ENCODE results near the gene TSPAN31.

Gene TSPAN31

GRCh38 chr12:57765003-57765697 is 20.3 kb downstream of the TSPAN31 start:
- Histone ChIP-seq H3K4ac (ENCODE audit: low read length) (no peak overlapping the region), H3K36me3 (replicated peaks in 1 of 2; ENCODE audit: control insufficient read depth in 2 of 2, insufficient read depth in 2 of 2, low read length in 2 of 2) (peaks cover 10 to 69% of the 10 kb centered on the region in 2 donors), H2BK120ac (ENCODE audit: low read depth, low read length) (no peak overlapping the region), H3K9me3 (replicated peaks in 1 of 2; ENCODE audit: control insufficient read depth in 2 of 2, insufficient read depth in 1 of 2, low read depth in 1 of 2, low read length in 2 of 2) (no peaks in the 10 kb centered on the region), H2AFZ (ENCODE audit: low read length) (no peak overlapping the region), H2BK5ac (ENCODE audit: low read length) (no peak overlapping the region), H3K27me3 (ENCODE audit: control insufficient read depth in 3 of 3, insufficient read depth in 3 of 3, low read depth in 1 of 3, low read length in 3 of 3) (peaks cover 0 to 49% (median 22%) of the 10 kb centered on the region in 3 experiments), H3K27ac (replicated peaks; ENCODE audit: low read length) (no peak overlapping the region), H3K4me2 (ENCODE audit: insufficient read depth, low read length, poor library complexity, severe bottlenecking) (peak overlapping the region; percentile 53), H2BK15ac (ENCODE audit: low read length) (no peak overlapping the region), H3K23ac (ENCODE audit: low read depth, low read length, poor library complexity) (peak overlapping the region; percentile 87), H3K4me3 (ENCODE audit: low read length in 2 of 2) (peak overlapping the region in 1 of 2 donors; percentile 53), H3K14ac (ENCODE audit: low read length) (no peak overlapping the region), H4K8ac (ENCODE audit: low read depth, low read length) (no peak overlapping the region), H3K79me1 (ENCODE audit: low read depth, low read length) (no peaks in the 10 kb centered on the region), H2AK5ac (ENCODE audit: low read depth, low read length) (peak overlapping the region; percentile 31), H3K4me1 (ENCODE audit: control insufficient read depth in 2 of 2, insufficient read depth in 1 of 2, low read depth in 1 of 2, low read length in 2 of 2) (peaks cover 0 to 13% of the 10 kb centered on the region in 2 donors), H4K91ac (ENCODE audit: low read depth, low read length, poor library complexity) (no peak overlapping the region), H3K9ac (ENCODE audit: low read depth, low read length, poor library complexity) (peak overlapping the region; percentile 17), H3K18ac (ENCODE audit: low read length) (peak overlapping the region; percentile 49), H2BK12ac (ENCODE audit: low read length) (no peak overlapping the region)
- DNase-seq (ENCODE audit: low spot score) = no peak
- WGBS, 2 donors (ENCODE audit: extremely low coverage in 2 of 2, insufficient read length in 2 of 2, insufficient replicate concordance in 1 of 2) = no CpG with 5 or more reads among the region's 60 CpGs

- Histone ChIP-seq H2BK15ac (ENCODE audit: low read length) (no peak overlapping the region), H3K4ac (ENCODE audit: low read length) (no peak overlapping the region), H2BK5ac (ENCODE audit: low read length) (no peak overlapping the region), H3K4me1 (ENCODE audit: control insufficient read depth in 2 of 2, insufficient read depth in 1 of 2, low read depth in 1 of 2, low read length in 2 of 2) (peaks cover 0 to 15% of the 10 kb centered on the region in 2 donors), H3K4me2 (ENCODE audit: insufficient read depth, low read length, poor library complexity, severe bottlenecking) (no peak overlapping the region), H3K9me3 (replicated peaks in 1 of 2; ENCODE audit: control insufficient read depth in 2 of 2, insufficient read depth in 1 of 2, low read depth in 1 of 2, low read length in 2 of 2) (no peaks in the 10 kb centered on the region), H3K27ac (replicated peaks; ENCODE audit: low read length) (no peak overlapping the region), H3K9ac (ENCODE audit: low read depth, low read length, poor library complexity) (no peak overlapping the region), H2BK12ac (ENCODE audit: low read length) (no peak overlapping the region), H4K8ac (ENCODE audit: low read depth, low read length) (no peak overlapping the region), H2AK5ac (ENCODE audit: low read depth, low read length) (no peak overlapping the region), H2AFZ (ENCODE audit: low read length) (no peak overlapping the region), H3K18ac (ENCODE audit: low read length) (peak overlapping the region; percentile 32), H3K23ac (ENCODE audit: low read depth, low read length, poor library complexity) (peak overlapping the region; percentile 86), H3K4me3 (ENCODE audit: low read length in 2 of 2) (no peak overlapping the region), H2BK120ac (ENCODE audit: low read depth, low read length) (no peak overlapping the region), H3K14ac (ENCODE audit: low read length) (no peak overlapping the region), H4K91ac (ENCODE audit: low read depth, low read length, poor library complexity) (no peak overlapping the region), H3K27me3 (ENCODE audit: control insufficient read depth in 3 of 3, insufficient read depth in 3 of 3, low read depth in 1 of 3, low read length in 3 of 3) (peaks cover 0 to 49% (median 22%) of the 10 kb centered on the region in 3 experiments), H3K79me1 (ENCODE audit: low read depth, low read length) (no peaks in the 10 kb centered on the region), H3K36me3 (replicated peaks in 1 of 2; ENCODE audit: control insufficient read depth in 2 of 2, insufficient read depth in 2 of 2, low read length in 2 of 2) (peaks cover 10 to 72% of the 10 kb centered on the region in 2 donors)
- no peak for DNase-seq (ENCODE audit: low spot score)
- no CpG with 5 or more reads among the region's 40 CpGs for WGBS, 2 donors (ENCODE audit: extremely low coverage in 2 of 2, insufficient read length in 2 of 2, insufficient replicate concordance in 1 of 2)
These were observed 21.0 kb downstream of the TSPAN31 start for GRCh38 chr12:57765698-57766463.

- peaks cover 0 to 49% (median 22%) of the 10 kb centered on the region in 3 experiments for H3K27me3 ChIP-seq (ENCODE audit: control insufficient read depth in 3 of 3, insufficient read depth in 3 of 3, low read depth in 1 of 3, low read length in 3 of 3)
- H3K79me1 ChIP-seq (ENCODE audit: low read depth, low read length) = no peaks in the 10 kb centered on the region
- no peak within 1 kb of the TSS for H3K4ac ChIP-seq (ENCODE audit: low read length)
- no peak within 1 kb of the TSS for H3K9ac ChIP-seq (ENCODE audit: low read depth, low read length, poor library complexity)
- H4K91ac ChIP-seq (ENCODE audit: low read depth, low read length, poor library complexity) = no peak within 1 kb of the TSS
- no peak within 1 kb of the TSS for H2AK5ac ChIP-seq (ENCODE audit: low read depth, low read length)
- H3K18ac ChIP-seq (ENCODE audit: low read length) = peak within 1 kb of the TSS; percentile 32
- H3K4me1 ChIP-seq (ENCODE audit: control insufficient read depth in 2 of 2, insufficient read depth in 1 of 2, low read depth in 1 of 2, low read length in 2 of 2) = peaks cover 0 to 20% of the 10 kb centered on the region in 2 donors
- peak within 1 kb of the TSS in 1 of 2 donors; percentile 58 for H3K4me3 ChIP-seq (ENCODE audit: low read length in 2 of 2)
- no peaks in the 10 kb centered on the region for H3K9me3 ChIP-seq (replicated peaks in 1 of 2; ENCODE audit: control insufficient read depth in 2 of 2, insufficient read depth in 1 of 2, low read depth in 1 of 2, low read length in 2 of 2)
- no CpG with 5 or more reads among the region's 38 CpGs for WGBS, 2 donors (ENCODE audit: extremely low coverage in 2 of 2, insufficient read length in 2 of 2, insufficient replicate concordance in 1 of 2)
- H3K14ac ChIP-seq (ENCODE audit: low read length) = no peak within 1 kb of the TSS
- no peak within 1 kb of the TSS for H2BK12ac ChIP-seq (ENCODE audit: low read length)
- peak within 1 kb of the TSS; percentile 42 for H3K4me2 ChIP-seq (ENCODE audit: insufficient read depth, low read length, poor library complexity, severe bottlenecking)
- DNase-seq (ENCODE audit: low spot score) = no peak
- no peak within 1 kb of the TSS for H3K27ac ChIP-seq (replicated peaks; ENCODE audit: low read length)
- H2BK120ac ChIP-seq (ENCODE audit: low read depth, low read length) = no peak within 1 kb of the TSS
- no peak within 1 kb of the TSS for H2BK5ac ChIP-seq (ENCODE audit: low read length)
- no peak within 1 kb of the TSS for H2AFZ ChIP-seq (ENCODE audit: low read length)
- peak within 1 kb of the TSS; percentile 86 for H3K23ac ChIP-seq (ENCODE audit: low read depth, low read length, poor library complexity)
- peaks cover 10 to 67% of the 10 kb centered on the region in 2 donors for H3K36me3 ChIP-seq (replicated peaks in 1 of 2; ENCODE audit: control insufficient read depth in 2 of 2, insufficient read depth in 2 of 2, low read length in 2 of 2)
- H4K8ac ChIP-seq (ENCODE audit: low read depth, low read length) = no peak within 1 kb of the TSS
- H2BK15ac ChIP-seq (ENCODE audit: low read length) = no peak within 1 kb of the TSS
These were observed 21.8 kb downstream of the TSPAN31 start, which contains the start of gene CYP27B1 for GRCh38 chr12:57766464-57767304. TSS of gene CYP27B1 (minus strand) at chr12:57767078. CDS start at chr12:57767041, 37 bp downstream.

Measured in neuronal stem cell (in vitro differentiated cells).